Activated CD8-positive, alpha-beta memory T cell treated with anti-CD3 and anti-CD28 coated beads, Interleukin-2, amount 50 U/mL, for 1 hour (primary cell): ENCODE measurements around the gene ENKD1.

ENCODE experiments used
- DNase-seq: peaks from one replicate; pipeline ENCODE4 v3.0.0-alpha.2; 2020; ENCODE audit errors: extremely low read depth

The ENKD1 gene

DNA sequence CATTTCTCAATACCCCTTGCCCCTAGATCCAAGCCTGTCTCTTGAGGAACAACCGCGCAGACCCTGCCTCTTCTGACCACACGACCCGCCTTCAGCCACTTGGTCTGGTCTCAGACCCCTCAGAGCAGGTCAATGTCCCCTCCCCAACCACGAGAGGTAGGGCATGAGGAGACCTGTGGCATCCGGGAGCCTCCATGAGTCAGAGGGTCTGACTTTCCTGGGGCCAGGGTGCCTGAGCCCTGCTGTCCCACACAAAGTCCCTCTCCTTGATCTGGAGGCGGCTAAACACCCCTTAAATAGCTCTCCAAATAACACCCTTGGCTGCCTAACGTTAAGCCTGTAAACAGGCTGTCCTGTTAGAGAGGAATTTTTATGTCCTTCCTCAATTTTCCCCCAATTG lies 16.5 kb downstream of the ENKD1 start:
- DNase-seq, result no peak

DNA sequence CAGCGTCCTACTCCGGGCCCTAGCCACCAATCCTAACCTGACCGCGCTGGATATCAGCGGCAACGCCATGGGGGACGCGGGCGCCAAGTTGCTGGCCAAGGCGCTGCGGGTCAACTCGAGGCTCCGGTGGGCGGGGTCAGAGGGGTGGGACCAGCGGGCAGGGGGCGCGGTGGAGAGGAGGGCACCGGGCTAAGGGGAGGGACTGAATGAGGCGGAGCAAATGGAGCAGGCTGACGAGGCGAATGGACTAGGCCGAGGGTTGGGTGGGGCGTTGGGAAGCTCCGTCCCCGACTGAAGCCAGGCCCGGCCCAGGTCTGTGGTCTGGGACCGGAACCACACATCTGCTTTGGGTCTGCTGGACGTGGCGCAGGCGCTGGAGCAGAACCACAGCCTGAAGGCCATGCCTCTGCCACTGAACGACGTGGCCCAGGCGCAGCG lies 17.0 kb downstream of the ENKD1 start:
- DNase-seq, result no peak

DNA sequence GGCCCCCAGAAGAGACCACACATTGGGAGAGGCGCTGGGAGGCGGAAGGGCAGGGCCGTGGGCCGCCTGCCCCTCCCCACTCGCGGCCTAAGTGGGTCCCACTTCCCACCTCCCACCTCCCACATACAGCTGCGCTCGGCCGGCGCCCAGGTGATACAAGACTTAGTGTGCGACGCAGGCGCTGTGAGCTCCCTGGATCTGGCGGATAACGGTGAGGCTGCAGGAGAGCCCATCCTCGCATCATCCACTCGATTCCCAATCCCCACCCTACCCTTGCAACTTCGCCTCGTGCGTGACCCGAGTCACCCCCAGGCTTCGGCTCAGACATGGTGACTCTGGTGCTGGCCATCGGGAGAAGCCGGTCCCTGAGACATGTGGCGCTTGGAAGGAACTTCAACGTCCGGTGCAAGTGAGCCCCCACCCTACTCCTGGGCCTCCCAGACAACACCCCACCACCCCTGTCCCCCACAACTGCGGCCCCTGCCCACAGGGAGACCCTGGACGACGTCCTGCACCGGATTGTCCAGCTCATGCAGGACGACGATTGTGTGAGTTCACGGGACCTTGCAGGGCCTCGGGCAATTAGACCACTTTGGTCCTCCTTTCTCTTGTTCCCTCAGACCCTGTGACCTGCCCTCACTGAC lies 17.7 kb downstream of the ENKD1 start:
- no peak for DNase-seq

DNA sequence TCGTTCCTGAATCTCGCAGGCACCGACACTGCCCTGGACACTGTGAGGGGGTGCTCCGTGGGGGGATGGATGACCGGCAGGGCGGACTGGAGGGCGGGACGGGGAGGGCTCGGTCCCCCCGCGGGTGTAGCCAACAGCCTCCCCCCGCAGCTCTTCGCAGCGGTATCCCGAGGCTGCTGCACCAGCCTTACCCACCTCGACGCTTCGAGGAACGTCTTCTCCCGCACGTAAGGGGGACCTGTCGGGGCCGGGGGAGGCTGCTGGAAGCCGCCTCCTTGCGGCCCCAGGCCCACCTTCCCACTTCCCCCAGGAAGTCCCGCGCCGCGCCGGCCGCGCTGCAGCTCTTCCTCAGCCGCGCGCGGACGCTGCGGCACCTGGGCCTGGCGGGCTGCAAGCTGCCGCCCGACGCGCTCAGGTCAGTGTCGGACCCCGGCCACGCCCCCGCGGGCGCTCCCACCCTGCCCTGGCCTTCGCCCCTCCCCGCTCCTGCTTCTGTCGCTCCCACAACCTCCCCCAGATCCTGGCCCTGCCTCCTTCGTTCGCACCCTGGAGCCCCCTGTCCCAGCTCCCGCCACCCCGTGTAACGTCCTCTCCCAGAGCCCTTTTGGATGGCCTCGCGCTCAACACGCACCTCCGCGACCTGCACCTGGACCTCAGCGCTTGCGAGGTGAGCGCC lies 18.3 kb downstream of the ENKD1 start:
- DNase-seq, result no peak

DNA sequence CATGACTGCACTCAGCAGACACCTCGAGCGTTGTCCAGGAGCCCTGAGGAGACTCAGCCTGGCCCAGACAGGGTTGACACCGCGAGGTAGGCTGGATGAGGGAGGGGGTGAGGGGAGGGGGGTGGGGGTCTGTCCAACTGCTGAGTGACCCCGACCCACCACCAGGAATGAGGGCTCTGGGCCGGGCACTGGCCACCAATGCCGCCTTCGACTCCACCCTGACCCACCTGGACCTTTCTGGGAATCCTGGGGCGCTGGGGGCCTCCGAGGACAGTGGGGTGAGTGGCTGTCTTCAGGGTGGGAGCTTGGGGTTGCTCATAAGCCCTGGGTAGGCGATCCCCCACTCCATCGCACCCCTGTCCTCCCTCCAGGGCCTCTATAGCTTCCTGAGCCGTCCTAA lies 18.9 kb downstream of the ENKD1 start:
- DNase-seq, result no peak

DNA sequence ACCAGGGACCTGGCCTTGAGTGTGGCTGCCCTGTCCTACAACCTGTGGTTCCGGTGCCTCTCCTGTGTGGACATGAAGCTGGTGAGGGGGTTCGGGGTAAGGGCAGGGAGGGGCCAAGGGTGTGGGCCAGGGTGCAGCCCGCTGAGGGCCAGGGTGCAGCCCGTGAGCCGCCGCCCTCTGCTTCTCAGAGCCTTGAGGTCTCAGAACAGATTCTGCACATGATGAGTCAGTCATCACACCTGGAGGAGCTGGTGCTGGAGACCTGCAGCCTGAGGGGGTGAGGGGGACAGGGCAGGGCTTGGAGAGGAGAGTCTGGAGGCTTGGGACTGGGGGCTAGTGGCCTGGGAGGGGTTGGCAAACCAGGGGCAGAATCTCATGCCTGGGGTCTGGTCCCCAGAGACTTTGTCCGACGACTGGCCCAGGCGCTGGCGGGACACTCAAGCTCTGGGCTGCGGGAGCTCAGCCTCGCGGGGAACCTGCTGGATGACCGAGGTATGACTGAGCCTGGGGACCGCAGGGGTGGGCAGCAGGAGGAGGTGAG lies 19.4 kb downstream of the ENKD1 start:
- no peak for DNase-seq

DNA sequence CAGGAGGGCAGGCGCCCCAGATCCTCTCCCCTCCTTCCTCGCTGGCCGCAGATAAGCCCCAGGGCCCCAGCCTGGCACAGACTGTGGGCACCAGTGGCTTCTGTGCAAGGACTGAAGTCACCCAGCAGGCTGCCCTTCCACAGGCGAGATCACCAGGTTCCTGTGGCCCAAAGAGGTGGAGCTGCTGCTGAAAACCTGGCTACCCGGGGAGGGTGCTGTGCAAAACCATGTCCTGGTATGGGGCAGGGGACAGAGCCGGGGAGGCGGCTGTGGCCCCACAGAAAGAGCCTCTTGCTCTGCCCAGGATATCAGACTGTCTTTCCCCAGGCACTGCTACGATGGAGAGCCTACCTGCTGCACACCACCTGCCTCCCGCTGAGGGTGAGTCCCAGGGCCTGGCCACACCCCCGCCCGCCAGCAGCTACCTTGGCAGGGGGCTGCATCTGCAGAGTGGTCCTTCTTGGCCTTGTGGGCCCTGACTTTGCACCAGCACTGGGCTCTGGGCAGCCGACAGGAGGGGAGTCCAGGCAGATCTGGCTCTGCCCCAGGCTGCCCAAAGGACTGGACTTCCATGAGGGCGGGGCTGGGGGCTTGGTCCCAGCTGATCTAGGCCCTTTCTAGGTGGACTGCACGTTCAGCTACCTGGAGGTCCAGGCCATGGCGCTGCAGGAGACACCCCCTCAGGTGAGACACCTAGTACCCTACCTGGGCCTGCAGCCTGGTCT lies 21.0 kb downstream of the ENKD1 start:
- no peak for DNase-seq

DNA sequence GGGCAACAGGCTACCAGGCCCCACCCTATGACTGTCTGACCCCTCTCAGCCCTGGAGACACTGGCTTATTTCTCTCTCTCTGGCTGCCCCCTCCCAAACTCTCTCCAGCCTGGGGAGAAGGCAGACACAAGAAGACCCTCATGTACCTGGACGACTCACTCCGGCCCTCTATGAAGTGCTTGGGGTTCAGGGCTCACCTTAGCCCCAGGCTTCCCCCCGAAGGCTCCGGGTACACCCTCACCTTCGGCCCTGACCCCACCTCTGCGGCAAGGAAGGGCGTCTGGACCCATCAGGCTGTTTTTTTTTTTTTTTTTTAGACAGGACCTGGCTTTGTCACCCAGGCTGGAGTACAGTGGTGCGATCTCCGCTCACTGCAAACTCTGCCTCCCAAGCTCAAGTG lies 22.5 kb downstream of the ENKD1 start:
- DNase-seq, result no peak

DNA sequence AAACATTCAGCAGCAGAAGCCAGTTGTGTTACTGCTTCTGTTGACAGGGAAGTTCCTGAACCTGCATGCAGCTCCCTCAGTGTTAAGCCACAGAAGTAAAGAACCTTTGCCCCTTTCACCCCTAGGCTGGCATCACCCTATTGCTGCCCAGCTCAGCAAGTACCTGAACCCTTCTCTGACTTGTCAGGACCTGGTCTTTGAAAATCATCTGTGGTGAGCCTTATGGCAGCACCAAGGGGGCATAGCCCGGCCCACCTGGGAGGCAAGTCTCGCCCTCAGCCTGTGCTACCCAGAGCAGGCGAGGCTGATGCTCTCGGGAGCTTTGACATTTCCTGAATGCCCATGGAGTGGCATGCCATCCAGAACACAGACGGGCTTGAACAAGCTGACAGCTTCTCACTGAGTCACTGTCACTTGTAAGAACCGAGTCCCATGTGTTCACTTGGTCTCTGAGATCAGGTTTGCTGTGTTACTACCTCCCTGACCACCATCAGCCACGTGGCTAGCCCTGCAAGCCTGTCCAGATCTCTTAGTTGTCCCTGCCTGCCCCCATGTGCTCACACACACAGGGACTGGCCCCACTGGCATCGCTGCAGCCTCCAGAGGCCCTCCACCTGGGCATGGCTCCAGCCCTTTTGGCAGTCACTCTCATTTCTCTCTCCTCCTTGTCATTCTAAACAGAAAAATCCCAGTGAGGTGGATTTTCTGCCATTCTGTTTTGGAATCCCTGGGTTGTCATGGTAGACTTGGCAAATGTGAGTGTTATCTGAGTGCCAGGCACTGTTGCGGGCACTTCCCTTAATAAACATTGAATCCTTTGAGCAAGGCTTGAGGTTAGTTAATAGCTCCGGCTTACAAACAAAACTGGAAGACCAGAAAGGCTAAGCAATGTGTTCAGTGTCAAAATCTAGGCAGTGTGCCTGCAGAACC lies 24.5 kb downstream of the ENKD1 start:
- DNase-seq, result no peak

DNA sequence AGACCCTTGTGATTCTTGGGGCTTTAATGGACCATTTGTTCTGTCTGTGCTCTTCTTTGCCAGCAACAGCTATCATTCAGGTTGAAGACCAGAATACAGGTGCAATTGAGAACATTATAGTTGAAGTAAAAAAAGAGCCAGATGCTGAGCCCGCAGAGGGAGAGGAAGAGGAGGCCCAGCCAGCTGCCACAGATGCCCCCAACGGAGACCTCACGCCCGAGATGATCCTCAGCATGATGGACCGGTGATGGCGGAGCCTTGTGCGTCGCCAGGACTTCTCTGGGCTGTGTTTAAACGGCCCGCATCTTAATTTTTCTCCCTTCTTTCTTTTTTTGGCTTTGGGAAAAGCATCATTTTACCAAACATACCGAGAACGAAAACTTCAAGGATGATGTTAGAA lies 28.9 kb downstream of the ENKD1 start:
- DNase-seq, result no peak

DNA sequence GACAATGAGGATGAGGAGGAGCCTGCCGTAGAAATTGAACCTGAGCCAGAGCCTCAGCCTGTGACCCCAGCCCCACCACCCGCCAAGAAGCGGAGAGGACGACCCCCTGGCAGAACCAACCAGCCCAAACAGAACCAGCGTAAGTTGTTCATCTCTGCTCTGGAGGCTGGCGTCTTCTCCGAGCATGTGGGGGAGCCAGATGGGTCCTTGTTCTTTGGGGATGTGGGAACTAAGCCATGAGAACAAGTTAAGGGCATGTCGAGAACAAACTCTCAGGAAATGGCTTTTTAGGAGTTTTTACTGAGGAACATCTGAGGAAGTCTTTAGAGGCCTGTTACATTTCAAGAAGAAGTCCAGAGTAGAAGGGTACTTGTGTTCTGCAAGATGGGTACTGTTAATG lies 29.8 kb downstream of the ENKD1 start:
- DNase-seq, result no peak

DNA sequence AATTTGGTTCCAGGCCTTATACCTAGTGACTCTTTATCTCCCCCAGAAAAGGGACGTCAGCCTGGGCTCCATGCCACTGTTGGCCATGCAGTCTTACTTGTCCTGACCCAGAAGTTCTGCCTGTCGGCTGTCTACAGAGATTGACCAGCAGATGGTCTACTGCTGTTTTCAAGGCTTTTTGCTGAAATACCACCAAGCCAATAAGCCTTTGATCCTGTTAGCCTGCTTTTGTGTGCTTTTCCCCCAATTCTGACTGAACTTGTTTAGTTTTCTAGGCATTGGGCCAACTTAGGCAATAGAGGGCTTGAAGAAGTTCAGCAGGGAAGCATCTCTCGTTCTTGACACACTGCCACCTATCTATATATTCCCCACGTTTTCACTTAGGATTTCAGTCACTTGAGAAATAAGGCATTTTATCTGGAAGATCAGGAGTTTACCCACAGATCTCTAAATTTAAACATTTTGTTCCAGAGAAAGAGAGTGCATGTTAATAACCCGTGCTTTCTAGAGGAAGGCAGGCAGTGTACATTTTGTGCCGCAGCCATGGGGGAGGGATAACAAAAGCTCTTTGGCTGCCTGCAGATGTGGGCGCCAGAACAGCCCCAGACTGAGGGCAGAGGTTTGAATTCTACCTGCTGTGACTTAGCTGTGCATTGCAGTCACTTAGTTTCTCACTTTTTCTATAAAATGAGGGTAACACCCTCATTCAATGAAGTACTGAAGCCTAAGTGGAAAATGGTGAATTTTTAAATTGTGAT lies 34.0 kb downstream of the ENKD1 start:
- no peak for DNase-seq

DNA sequence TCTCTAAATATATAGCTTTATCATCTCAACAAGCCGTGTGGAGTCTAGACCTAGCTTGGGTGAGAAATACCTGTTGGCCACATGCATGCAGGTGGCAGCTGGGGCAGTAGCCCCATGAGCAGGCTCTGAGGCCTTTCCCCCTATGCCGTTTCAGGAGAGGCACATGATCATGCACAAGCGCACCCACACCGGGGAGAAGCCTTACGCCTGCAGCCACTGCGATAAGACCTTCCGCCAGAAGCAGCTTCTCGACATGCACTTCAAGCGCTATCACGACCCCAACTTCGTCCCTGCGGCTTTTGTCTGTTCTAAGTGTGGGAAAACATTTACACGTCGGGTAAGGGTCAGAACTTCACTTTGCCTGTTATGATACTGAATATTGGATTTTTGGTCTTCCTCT lies 38.3 kb downstream of the ENKD1 start:
- DNase-seq, result no peak

DNA sequence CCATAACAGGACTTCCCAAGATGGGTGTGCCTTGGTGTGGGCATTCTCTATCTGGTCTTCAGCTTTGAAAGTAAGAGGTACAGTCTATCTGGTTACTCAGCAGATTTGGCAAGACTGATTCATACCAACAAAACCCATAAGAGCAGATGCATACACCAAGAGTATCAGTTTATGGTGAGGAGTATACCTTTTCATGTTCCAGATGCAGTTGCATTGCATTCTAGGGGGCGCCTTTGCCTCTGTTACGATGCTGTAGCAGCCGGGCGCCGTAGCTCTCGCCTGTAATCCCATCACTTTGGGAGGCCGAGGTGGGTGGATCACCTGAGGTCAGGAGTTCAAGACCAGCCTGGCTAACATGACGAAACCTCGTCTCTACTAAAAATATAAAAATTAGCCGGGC lies 52.7 kb downstream of the ENKD1 start:
- DNase-seq, result no peak
